ENCODE data around the gene RAD18. TPM values are rescaled to one million over a fixed set of nuclear protein-coding genes. Genes with fewer than 3 reads are reported as not detected.

Gene RAD18
- total RNA-seq, 2 experiments from 2014 or later: 29.9 to 38.3 TPM

DNA sequence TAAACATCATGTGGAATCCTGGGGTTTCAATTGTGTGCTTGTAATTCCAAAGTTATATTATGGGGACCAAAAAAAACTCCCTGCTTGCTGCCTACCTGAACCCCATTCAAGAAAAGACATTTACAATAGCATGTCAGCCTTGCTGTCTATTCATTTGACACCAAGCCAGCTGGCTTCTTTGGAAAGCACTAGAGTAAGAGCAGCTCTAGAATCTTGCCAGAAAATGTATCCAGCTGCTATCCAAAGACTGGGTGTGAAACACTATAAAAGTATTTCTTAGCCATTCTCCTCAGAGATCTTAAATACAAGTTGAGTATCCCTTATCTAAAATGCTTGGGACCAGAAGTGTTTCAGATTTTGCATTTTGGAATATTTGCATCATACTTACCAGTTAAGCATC lies 87.4 kb downstream of the RAD18 start:
- no peak overlapping the region for H3K4me3 Mint-ChIP-seq
- POLR2A ChIA-PET: no interaction called here
- H3K4me1 Mint-ChIP-seq: no peaks in the 10 kb centered on the region
- H3K27me3 Mint-ChIP-seq: no peaks in the 10 kb centered on the region
- H3K27ac Mint-ChIP-seq: no peak overlapping the region
- H3K9me3 Mint-ChIP-seq: no peaks in the 10 kb centered on the region
- CTCF ChIA-PET: interaction anchor here (1.4 kb wide), 1 partner anchor 14 kb away, joined by 3 read pairs; no protein-coding TSS in a partner anchor
- H3K36me3 Mint-ChIP-seq (ENCODE audit: low read depth): peaks cover 20% of the 10 kb centered on the region
- DNase-seq: no peak

- no peaks in the 10 kb centered on the region for H3K9me3 Mint-ChIP-seq
- CTCF ChIA-PET: no interaction called here
- no peak overlapping the region for H3K27ac Mint-ChIP-seq
- peaks cover 16% of the 10 kb centered on the region for H3K36me3 Mint-ChIP-seq (ENCODE audit: low read depth)
- H3K4me1 Mint-ChIP-seq: no peaks in the 10 kb centered on the region
- no peak for DNase-seq
- no peaks in the 10 kb centered on the region for H3K27me3 Mint-ChIP-seq
- H3K4me3 Mint-ChIP-seq: no peak overlapping the region
- POLR2A ChIA-PET: no interaction called here
These were observed 89.5 kb downstream of the RAD18 start for GRCh38 chr3:8873740-8874139.

GRCh38 chr3:8872261-8872660 lies 91.0 kb downstream of the RAD18 start:
- H3K27ac Mint-ChIP-seq: no peak overlapping the region
- no peak for DNase-seq
- ChIA-PET CTCF (interaction anchor here (1.0 kb wide), 2 partner anchors 21 to 209 kb away, joined by 3 read pairs; no protein-coding TSS in a partner anchor), POLR2A (no interaction called here)
- no peak overlapping the region for H3K4me3 Mint-ChIP-seq
- no peaks in the 10 kb centered on the region for H3K27me3 Mint-ChIP-seq
- H3K36me3 Mint-ChIP-seq (ENCODE audit: low read depth): peaks cover 6% of the 10 kb centered on the region
- no peaks in the 10 kb centered on the region for H3K4me1 Mint-ChIP-seq
- H3K9me3 Mint-ChIP-seq: no peaks in the 10 kb centered on the region

DNA sequence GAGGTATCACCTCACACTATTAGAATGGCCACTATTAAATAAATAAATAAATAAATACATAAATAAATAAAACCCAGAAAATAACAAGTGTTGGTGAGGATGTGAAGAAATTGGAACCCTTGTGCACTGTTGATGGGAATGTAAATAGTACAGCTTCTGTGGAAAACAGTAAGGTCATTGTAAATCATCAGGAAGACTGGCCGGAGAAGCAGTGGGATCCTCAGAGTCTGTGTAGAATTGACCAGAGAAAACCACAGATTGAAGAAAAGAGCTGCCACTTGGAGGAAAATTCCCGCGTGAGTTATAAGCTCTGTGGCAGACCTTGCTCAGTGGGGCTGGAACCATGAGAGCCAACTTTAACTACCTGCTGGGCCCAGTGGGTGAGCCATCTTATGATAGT lies 92.0 kb downstream of the RAD18 start:
- ChIA-PET POLR2A (no interaction called here), CTCF (no interaction called here)
- H3K27me3 Mint-ChIP-seq: no peaks in the 10 kb centered on the region
- no peak overlapping the region for H3K27ac Mint-ChIP-seq
- no peaks in the 10 kb centered on the region for H3K9me3 Mint-ChIP-seq
- no peaks in the 10 kb centered on the region for H3K4me1 Mint-ChIP-seq
- H3K4me3 Mint-ChIP-seq: no peak overlapping the region
- DNase-seq: no peak
- peaks cover 3% of the 10 kb centered on the region for H3K36me3 Mint-ChIP-seq (ENCODE audit: low read depth)

DNA sequence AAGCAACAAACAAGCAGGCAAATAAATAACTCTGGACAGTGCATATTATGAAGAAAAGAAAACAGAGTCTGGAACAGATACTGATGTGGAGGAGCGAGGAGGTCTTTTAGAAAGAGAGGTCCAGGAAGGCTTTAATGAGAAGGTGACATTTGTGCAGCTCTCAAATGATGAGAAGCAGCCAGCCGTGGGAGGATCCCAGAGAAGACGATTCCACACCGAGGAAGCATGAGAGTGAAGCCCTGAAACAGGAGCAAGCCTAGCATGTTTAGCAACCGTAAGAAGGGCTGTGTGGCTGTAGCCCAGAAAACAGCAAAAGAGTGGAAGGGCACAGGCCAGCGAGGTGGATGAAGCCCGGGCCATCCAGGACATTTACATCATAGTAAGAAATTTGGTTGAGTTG lies 93.1 kb downstream of the RAD18 start:
- Mint-ChIP-seq H3K4me1 (no peaks in the 10 kb centered on the region), H3K9me3 (no peaks in the 10 kb centered on the region), H3K27ac (no peak overlapping the region), H3K36me3 (ENCODE audit: low read depth) (no peaks in the 10 kb centered on the region), H3K4me3 (no peak overlapping the region), H3K27me3 (no peaks in the 10 kb centered on the region)
- CTCF ChIA-PET: interaction anchor here (0.6 kb wide), 1 partner anchor 22 kb away, joined by 3 read pairs; no protein-coding TSS in a partner anchor
- POLR2A ChIA-PET: no interaction called here
- no peak for DNase-seq

DNA sequence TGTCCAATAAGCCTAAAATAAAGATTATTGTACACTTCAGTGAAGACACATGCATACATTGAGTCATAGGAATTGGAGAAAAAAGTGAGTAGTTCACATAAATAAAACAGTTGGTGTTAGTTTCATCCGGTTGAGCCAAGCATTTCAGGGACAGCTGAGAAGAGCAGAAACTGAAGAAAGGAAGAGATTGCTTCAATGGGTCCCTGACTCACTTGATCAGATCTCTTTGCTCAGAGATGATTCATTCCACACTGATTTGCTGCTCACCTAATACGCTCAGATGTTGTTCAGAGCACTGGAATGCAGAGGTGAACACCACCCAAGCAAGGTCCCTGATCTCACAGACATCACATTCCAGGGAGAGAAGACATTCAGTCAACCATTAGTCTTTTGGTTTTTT lies 93.7 kb downstream of the RAD18 start:
- POLR2A ChIA-PET: no interaction called here
- CTCF ChIA-PET: interaction anchor here (0.6 kb wide), 1 partner anchor 23 kb away, joined by 3 read pairs; no protein-coding TSS in a partner anchor
- Mint-ChIP-seq H3K4me3 (no peak overlapping the region), H3K9me3 (no peaks in the 10 kb centered on the region), H3K27ac (no peak overlapping the region), H3K36me3 (ENCODE audit: low read depth) (no peaks in the 10 kb centered on the region), H3K4me1 (no peaks in the 10 kb centered on the region), H3K27me3 (no peaks in the 10 kb centered on the region)
- no peak for DNase-seq

GRCh38 chr3:8868996-8869395 lies 94.3 kb downstream of the RAD18 start:
- Mint-ChIP-seq H3K36me3 (ENCODE audit: low read depth) (no peaks in the 10 kb centered on the region), H3K27me3 (no peaks in the 10 kb centered on the region), H3K4me3 (no peak overlapping the region), H3K4me1 (no peaks in the 10 kb centered on the region), H3K27ac (no peak overlapping the region), H3K9me3 (no peaks in the 10 kb centered on the region)
- ChIA-PET CTCF (no interaction called here), POLR2A (no interaction called here)
- no peak for DNase-seq

DNA sequence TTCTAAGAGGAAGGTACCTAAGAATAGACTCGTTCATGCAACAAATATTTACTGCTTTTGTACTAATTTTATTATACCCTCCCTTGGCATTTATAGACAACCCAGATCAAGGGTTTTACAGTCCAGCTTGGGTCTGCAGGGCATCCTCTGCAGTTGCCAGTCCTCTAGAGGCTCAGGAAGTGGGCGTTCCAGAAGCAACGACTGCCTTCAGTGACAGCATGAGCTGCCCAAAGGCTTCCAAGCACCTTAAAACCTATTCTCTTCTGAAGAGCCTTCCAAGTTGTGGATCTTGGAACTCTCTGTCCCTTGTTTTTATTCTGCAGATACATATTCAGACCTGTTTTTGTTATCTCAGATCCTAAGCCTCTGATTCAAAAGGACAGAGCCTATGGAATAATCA lies 95.6 kb downstream of the RAD18 start:
- Mint-ChIP-seq H3K4me1 (no peaks in the 10 kb centered on the region), H3K36me3 (ENCODE audit: low read depth) (no peaks in the 10 kb centered on the region), H3K9me3 (no peaks in the 10 kb centered on the region)

DNA sequence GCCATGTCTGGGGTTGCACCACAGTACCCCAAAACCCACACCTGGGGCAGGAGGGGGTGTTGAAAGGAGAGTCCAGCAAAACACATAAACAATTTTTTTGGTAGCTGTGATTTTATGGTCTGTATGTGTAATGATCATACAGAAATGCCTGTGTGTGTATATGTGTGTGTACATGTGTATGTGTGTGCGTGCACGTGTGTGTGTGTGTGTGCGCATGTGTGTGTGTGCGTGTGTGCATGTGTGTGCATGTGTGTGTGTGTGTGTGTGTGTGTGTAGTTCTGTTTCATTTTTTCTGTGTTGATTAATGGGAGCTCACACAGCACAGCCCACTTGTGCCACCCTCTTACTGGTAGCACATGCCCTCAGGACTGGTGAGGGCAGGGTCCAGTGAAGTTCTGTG lies 97.6 kb downstream of the RAD18 start:
- Mint-ChIP-seq H3K36me3 (ENCODE audit: low read depth) (no peaks in the 10 kb centered on the region), H3K4me3 (no peak overlapping the region), H3K9me3 (no peaks in the 10 kb centered on the region), H3K27ac (no peak overlapping the region), H3K27me3 (no peaks in the 10 kb centered on the region), H3K4me1 (no peaks in the 10 kb centered on the region)
- POLR2A ChIA-PET: no interaction called here
- DNase-seq: no peak
- CTCF ChIA-PET: interaction anchor here (1.0 kb wide), 1 partner anchor 12 kb away, joined by 3 read pairs; no protein-coding TSS in a partner anchor

More for the DNA sequence above, 95.6 kb downstream of the RAD18 start:
- Mint-ChIP-seq H3K4me3 (no peak overlapping the region), H3K27me3 (no peaks in the 10 kb centered on the region), H3K27ac (no peak overlapping the region)
- CTCF ChIA-PET: no interaction called here
- no peak for DNase-seq
- POLR2A ChIA-PET: no interaction called here

GRCh38 chr3:8864402-8865350 lies 98.6 kb downstream of the RAD18 start:
- no peaks in the 10 kb centered on the region for H3K36me3 Mint-ChIP-seq (ENCODE audit: low read depth)
- no peak for DNase-seq
- no peaks in the 10 kb centered on the region for H3K27me3 Mint-ChIP-seq
- ChIA-PET POLR2A (no interaction called here), CTCF (interaction anchor here (1.0 kb wide), 1 partner anchor 11 kb away, joined by 3 read pairs; no protein-coding TSS in a partner anchor)
- H3K27ac Mint-ChIP-seq: no peak overlapping the region
- no peak overlapping the region for H3K4me3 Mint-ChIP-seq
- no peaks in the 10 kb centered on the region for H3K4me1 Mint-ChIP-seq
- H3K9me3 Mint-ChIP-seq: no peaks in the 10 kb centered on the region

- Mint-ChIP-seq H3K4me3 (no peak overlapping the region), H3K9me3 (no peaks in the 10 kb centered on the region), H3K27ac (no peak overlapping the region), H3K27me3 (no peaks in the 10 kb centered on the region), H3K36me3 (ENCODE audit: low read depth) (no peaks in the 10 kb centered on the region), H3K4me1 (no peaks in the 10 kb centered on the region)
- CTCF ChIA-PET: no interaction called here
- POLR2A ChIA-PET: no interaction called here
- DNase-seq: no peak
These were observed 99.4 kb downstream of the RAD18 start for GRCh38 chr3:8863891-8864290.

GRCh38 chr3:8857720-8858367 lies 105.4 kb downstream of the RAD18 start:
- no peaks in the 10 kb centered on the region for H3K9me3 Mint-ChIP-seq
- ChIA-PET CTCF (no interaction called here), POLR2A (no interaction called here)
- H3K4me1 Mint-ChIP-seq: no peaks in the 10 kb centered on the region
- H3K27ac Mint-ChIP-seq: no peak overlapping the region
- H3K36me3 Mint-ChIP-seq (ENCODE audit: low read depth): no peaks in the 10 kb centered on the region
- H3K4me3 Mint-ChIP-seq: no peak overlapping the region
- H3K27me3 Mint-ChIP-seq: no peaks in the 10 kb centered on the region
- no peak for DNase-seq

DNA sequence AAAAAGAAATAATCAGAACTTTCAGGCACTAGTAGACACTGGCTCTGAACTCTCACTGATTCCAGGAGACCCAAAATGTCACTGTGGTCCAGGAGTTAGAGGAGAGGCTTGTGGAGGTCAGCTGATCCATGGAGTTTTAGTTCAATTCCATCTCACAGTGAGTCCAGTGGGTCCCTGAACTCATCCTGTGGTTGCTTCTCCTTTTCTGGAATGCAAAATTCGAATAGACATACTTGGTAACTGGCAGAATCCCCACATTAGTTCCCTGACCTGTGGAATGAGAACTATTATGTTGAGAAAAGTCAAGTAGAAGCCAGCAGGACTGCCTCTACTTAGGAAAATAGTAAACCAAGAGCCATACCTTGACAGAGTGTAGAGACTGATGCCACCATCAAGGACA lies 106.6 kb downstream of the RAD18 start:
- Mint-ChIP-seq H3K36me3 (ENCODE audit: low read depth) (no peaks in the 10 kb centered on the region), H3K27ac (no peak overlapping the region), H3K4me1 (no peaks in the 10 kb centered on the region), H3K9me3 (no peaks in the 10 kb centered on the region), H3K4me3 (no peak overlapping the region), H3K27me3 (no peaks in the 10 kb centered on the region)
- ChIA-PET POLR2A (no interaction called here), CTCF (no interaction called here)
- DNase-seq: no peak
